ENCODE measurements around the gene MAN2B2.

DNA sequence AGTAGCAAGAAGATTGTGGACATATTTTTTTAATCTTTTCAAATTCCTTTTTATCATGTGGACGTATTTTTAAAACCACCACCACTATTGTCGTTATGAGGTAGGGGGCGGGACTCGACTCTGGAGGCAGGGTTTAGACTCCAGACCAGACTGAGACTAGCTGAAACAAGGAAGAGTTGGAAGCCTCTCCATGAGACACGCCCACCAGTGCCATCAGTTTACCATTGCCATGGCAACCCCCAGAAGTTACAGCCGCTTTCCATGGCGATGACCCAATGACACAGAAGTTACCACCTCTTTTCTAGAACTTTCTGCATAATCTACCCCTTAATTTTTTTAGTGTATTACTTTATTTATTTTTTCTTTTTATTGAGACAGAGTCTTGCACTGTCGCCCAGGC lies 74.2 kb downstream of the MAN2B2 start:
- TF ChIP-seq, protein P1, sequence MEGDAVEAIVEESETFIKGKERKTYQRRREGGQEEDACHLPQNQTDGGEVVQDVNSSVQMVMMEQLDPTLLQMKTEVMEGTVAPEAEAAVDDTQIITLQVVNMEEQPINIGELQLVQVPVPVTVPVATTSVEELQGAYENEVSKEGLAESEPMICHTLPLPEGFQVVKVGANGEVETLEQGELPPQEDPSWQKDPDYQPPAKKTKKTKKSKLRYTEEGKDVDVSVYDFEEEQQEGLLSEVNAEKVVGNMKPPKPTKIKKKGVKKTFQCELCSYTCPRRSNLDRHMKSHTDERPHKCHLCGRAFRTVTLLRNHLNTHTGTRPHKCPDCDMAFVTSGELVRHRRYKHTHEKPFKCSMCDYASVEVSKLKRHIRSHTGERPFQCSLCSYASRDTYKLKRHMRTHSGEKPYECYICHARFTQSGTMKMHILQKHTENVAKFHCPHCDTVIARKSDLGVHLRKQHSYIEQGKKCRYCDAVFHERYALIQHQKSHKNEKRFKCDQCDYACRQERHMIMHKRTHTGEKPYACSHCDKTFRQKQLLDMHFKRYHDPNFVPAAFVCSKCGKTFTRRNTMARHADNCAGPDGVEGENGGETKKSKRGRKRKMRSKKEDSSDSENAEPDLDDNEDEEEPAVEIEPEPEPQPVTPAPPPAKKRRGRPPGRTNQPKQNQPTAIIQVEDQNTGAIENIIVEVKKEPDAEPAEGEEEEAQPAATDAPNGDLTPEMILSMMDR (IDR thresholded peaks at IDR 0.05) = no peak
- TF ChIP-seq POLR2A (IDR thresholded peaks at IDR 0.05) (no peak), EP300 (IDR thresholded peaks at IDR 0.05) (no peak)

Measured in sigmoid colon (tissue), 4 donors.